HUES6 (cell line): ENCODE data around the gene GNAI2.

Experiments used
- H3K27ac ChIP-seq: 2 replicates; pipeline ENCODE4 v1.7.0; 2013; ENCODE audit warnings: low read depth, mild to moderate bottlenecking, low read length, inconsistent platforms
- H3K27me3 ChIP-seq: 2 replicates; pipeline ENCODE4 v1.6.1; 2013; ENCODE audit warnings: low read length; ENCODE audit not compliant: control insufficient read depth, insufficient read depth
- H3K36me3 ChIP-seq: 2 replicates; pipeline ENCODE4 v1.6.1; 2013; ENCODE audit warnings: low read length; ENCODE audit not compliant: control insufficient read depth, insufficient read depth
- H3K4me1 ChIP-seq: 2 replicates; pipeline ENCODE4 v1.6.1; 2013; ENCODE audit warnings: low read length; ENCODE audit not compliant: control insufficient read depth, insufficient read depth
- H3K4me3 ChIP-seq: 2 replicates; pipeline ENCODE4 v1.5.1; 2013; ENCODE audit warnings: low read depth, low read length
- H3K9ac ChIP-seq: one replicate; pipeline ENCODE4 v1.6.1; 2013; ENCODE audit warnings: mild to moderate bottlenecking, low read length
- H3K9me3 ChIP-seq: 2 replicates; pipeline ENCODE4 v1.6.1; 2013; ENCODE audit warnings: low read depth, low read length; ENCODE audit not compliant: control insufficient read depth, insufficient read depth

GNAI2 gene

DNA sequence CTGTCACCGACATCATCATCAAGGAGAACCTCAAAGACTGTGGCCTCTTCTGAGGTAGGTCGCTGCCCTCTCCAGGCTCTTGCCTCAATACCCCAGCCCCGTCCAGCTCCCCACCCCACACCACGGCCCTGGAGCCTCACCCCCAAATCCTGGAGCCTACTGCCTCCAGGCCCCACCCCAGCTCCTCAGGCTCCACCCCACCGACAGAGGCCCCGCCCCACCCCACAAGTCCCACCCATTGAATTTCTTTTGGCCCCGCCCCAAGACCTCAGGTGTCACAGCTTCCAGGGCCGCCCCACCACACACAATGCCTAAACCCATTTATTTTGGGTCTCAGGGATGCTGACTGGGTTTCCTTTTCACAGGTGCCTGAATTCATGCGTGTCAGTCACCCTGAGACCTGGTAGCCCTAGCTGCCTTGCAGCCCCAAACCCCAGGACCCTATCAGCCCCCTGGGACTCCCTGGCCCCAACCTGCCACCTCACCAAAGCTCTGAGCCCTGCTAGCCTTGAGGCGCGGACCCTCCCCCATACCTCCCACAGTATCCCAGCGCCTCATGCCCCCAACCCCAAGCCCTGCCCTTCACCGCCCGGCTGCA lies 41.0 kb upstream of the GNAI2 start:
- H3K9ac ChIP-seq = no peak overlapping the region
- H3K4me3 ChIP-seq = peak overlapping the region; percentile 21

DNA sequence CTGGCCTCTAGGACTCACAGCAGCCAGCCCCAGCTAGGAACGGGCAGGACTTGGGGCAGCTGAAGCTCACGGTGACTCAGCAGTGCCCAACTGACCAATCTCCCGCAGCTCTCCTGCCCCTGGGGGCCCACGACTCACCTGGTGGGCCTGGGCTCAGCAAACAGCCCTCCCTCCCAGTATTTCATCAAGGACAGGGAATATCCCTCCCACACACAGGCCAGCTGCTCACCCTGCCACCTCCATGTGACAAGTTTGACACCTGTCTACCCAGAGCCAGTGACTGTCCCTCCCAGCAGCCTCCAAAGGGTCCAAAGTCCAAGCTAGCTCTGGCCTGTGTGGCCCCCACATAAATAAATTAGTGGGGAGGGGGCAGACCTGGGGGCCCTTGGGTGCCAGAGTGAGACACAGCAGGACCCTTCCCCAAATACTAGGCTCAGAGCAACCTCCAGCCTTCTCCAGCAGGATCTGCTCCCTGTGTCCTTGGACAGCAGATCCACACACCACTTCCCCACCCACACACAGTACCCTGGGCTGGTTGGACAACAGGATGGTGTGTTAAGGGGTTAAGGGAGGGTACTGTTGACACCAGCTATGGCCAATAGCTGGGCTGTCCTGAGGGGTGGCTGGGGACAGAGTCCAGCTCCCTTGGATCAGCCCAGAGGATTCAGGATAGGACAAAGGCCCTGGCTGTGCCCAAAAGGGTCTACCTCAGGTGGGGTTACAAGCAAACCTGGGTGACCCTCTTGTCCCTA lies 40.3 kb upstream of the GNAI2 start:
- no peaks in the 10 kb centered on the region for H3K36me3 ChIP-seq
- peaks cover 10% of the 10 kb centered on the region for H3K4me1 ChIP-seq
- peaks cover 19% of the 10 kb centered on the region for H3K27me3 ChIP-seq
- H3K4me3 ChIP-seq = no peak overlapping the region
- no peak overlapping the region for H3K9ac ChIP-seq
- H3K9me3 ChIP-seq = no peaks in the 10 kb centered on the region
- no peak overlapping the region for H3K27ac ChIP-seq

More for the DNA sequence above, 41.0 kb upstream of the GNAI2 start:
- Histone ChIP-seq H3K27me3 (peaks cover 19% of the 10 kb centered on the region), H3K36me3 (no peaks in the 10 kb centered on the region), H3K9me3 (no peaks in the 10 kb centered on the region), H3K27ac (no peak overlapping the region), H3K4me1 (peaks cover 10% of the 10 kb centered on the region)

GRCh38 chr3:50196253-50196801 lies 39.7 kb upstream of the GNAI2 start:
- H3K27ac ChIP-seq = no peak overlapping the region
- H3K4me3 ChIP-seq = no peak overlapping the region
- H3K9me3 ChIP-seq = no peaks in the 10 kb centered on the region
- H3K36me3 ChIP-seq = no peaks in the 10 kb centered on the region
- peaks cover 20% of the 10 kb centered on the region for H3K27me3 ChIP-seq
- H3K4me1 ChIP-seq = peaks cover 10% of the 10 kb centered on the region
- H3K9ac ChIP-seq = no peak overlapping the region

- Histone ChIP-seq H3K4me1 (peaks cover 18% of the 10 kb centered on the region), H3K4me3 (no peak overlapping the region), H3K9ac (no peak overlapping the region), H3K27ac (no peak overlapping the region), H3K27me3 (peaks cover 47% of the 10 kb centered on the region), H3K36me3 (no peaks in the 10 kb centered on the region), H3K9me3 (no peaks in the 10 kb centered on the region)
Measured at GRCh38 chr3:50201573-50202315, 34.3 kb upstream of the GNAI2 start.

GRCh38 chr3:50202353-50203112 lies 33.5 kb upstream of the GNAI2 start:
- Histone ChIP-seq H3K36me3 (no peaks in the 10 kb centered on the region), H3K4me3 (no peak overlapping the region), H3K9ac (no peak overlapping the region), H3K4me1 (peaks cover 18% of the 10 kb centered on the region), H3K27ac (no peak overlapping the region), H3K27me3 (peaks cover 51% of the 10 kb centered on the region), H3K9me3 (no peaks in the 10 kb centered on the region)

GRCh38 chr3:50203113-50203808 lies 32.7 kb upstream of the GNAI2 start:
- Histone ChIP-seq H3K4me1 (peaks cover 18% of the 10 kb centered on the region), H3K27ac (no peak overlapping the region), H3K27me3 (peaks cover 54% of the 10 kb centered on the region), H3K9ac (no peak overlapping the region), H3K4me3 (no peak overlapping the region), H3K36me3 (no peaks in the 10 kb centered on the region), H3K9me3 (no peaks in the 10 kb centered on the region)

DNA sequence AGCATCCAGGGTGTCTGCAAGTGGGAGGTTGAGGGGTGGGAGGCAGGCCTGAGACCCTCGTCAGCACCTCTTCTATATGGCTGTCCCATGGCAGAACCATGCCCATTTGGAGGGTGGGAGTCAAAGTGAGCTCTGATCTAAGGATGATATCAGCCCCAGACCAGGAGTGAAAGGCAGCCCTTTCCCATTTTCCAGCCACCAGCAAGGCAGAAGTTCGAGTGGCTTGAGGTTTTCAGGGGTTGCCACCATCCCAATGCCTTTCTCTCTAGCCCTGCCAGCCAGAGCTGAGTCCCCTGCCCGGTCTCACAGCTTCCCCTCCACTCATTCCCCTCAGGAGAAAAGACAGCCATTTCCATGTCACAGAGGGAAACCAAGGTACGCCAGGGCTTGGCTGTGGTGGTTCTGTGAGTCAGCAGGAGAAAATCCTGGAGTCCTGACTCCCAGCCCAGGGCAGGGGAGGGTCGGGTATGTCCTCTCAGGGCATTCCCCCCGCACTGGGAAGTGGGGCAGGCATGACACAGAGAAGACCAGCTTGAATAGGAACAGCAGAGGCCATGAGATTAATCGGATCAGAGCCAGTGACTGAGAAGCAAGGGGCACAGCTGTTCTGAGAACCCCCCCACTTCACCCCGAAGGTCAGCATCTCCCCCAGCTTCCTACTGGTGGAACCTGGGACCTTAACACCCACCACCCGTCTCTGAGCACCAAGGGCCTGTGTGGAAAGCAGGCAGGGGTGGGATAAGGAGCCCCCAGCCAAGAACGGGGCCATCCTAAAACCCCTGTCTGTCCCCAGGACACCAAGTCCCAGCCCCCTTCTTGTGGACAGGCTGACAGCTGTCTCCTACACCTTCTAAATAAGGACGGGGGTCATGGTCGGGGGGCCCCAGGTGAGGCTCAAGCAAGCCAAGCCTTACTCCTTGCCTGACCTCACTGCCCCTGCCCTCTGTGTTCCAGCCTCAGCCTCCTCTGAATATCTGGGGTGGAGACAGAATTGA lies 31.9 kb upstream of the GNAI2 start:
- peaks cover 18% of the 10 kb centered on the region for H3K4me1 ChIP-seq
- no peak overlapping the region for H3K9ac ChIP-seq
- peaks cover 54% of the 10 kb centered on the region for H3K27me3 ChIP-seq
- no peak overlapping the region for H3K4me3 ChIP-seq
- H3K36me3 ChIP-seq = no peaks in the 10 kb centered on the region
- H3K27ac ChIP-seq = no peak overlapping the region
- H3K9me3 ChIP-seq = no peaks in the 10 kb centered on the region

GRCh38 chr3:50204804-50205412 lies 31.1 kb upstream of the GNAI2 start, which contains the start of gene SLC38A3:
Gene SLC38A3 (plus strand): TSS chr3:50205271. CDS start chr3:50214200, 8,929 bp downstream.
- peaks cover 20% of the 10 kb centered on the region for H3K4me1 ChIP-seq
- H3K36me3 ChIP-seq = no peaks in the 10 kb centered on the region
- H3K9ac ChIP-seq = peak within 1 kb of the TSS; percentile 31
- no peaks in the 10 kb centered on the region for H3K9me3 ChIP-seq
- no peak within 1 kb of the TSS for H3K27ac ChIP-seq
- H3K27me3 ChIP-seq = peaks cover 54% of the 10 kb centered on the region
- H3K4me3 ChIP-seq = peak within 1 kb of the TSS; percentile 79
